Epithelial cell of esophagus (primary cell): ENCODE measurements around the gene NEIL1.
A peak's percentile ranks its signal among the peaks of the same experiment; 100 is the strongest.
"Not testable (repeated sequence)": the region's sequence is repeated elsewhere in the genome, so short reads cannot be mapped to it uniquely, and the experiment has no call there.

Source experiments
- DNase-seq: peaks from one replicate; pipeline ENCODE4 v3.0.0; 2010; ENCODE audit warnings: low read depth
- H3K4me3 ChIP-seq: 2 replicates; pipeline ENCODE4 v1.5.1; 2011; ENCODE audit warnings: mild to moderate bottlenecking, low read length, control low read depth
- TF ChIP-seq, protein P1 (sequence below): IDR thresholded peaks from 2 replicates; pipeline ENCODE4 v1.5.1; 2011; ENCODE audit warnings: low read depth, mild to moderate bottlenecking, low read length, control low read depth, inconsistent platforms; ENCODE audit not compliant: insufficient read depth; ENCODE audit errors: missing control alignments

NEIL1 gene

DNA sequence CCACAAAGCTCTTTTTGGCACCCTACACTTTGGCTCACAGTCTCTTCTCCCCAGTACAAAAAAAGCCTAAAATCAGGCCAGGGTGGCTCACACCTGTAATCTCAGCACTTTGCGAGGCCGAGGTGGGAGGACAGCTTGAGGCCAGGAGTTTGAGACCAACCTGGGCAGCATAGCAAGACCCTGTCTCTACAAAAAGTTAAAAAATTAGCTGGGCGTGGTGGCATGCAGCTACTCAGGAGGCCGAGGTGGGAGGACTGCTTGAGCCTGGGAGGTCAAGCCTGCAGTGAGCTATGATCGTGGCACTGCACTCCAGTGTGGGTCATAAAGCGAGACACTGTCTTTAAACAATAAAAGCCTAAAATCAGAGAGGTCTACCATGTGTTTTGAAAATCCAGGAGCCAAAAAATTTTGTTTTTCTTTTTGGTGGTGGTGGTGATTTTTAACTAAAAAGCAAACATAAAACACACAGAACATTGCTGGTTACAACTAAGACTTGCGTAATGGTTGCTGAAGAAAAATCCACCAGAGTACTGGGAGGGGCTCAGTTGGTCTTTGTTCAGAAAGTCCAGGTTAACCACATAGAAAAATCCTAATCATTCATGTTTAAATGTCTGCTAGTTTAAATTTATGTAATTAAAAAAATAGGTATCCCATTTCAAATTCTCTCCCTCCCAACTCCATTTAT lies 23.2 kb downstream of the NEIL1 start:
- H3K4me3 ChIP-seq = no peak overlapping the region
- TF ChIP-seq, protein P1, sequence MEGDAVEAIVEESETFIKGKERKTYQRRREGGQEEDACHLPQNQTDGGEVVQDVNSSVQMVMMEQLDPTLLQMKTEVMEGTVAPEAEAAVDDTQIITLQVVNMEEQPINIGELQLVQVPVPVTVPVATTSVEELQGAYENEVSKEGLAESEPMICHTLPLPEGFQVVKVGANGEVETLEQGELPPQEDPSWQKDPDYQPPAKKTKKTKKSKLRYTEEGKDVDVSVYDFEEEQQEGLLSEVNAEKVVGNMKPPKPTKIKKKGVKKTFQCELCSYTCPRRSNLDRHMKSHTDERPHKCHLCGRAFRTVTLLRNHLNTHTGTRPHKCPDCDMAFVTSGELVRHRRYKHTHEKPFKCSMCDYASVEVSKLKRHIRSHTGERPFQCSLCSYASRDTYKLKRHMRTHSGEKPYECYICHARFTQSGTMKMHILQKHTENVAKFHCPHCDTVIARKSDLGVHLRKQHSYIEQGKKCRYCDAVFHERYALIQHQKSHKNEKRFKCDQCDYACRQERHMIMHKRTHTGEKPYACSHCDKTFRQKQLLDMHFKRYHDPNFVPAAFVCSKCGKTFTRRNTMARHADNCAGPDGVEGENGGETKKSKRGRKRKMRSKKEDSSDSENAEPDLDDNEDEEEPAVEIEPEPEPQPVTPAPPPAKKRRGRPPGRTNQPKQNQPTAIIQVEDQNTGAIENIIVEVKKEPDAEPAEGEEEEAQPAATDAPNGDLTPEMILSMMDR = no peak
- no peak for DNase-seq

DNA sequence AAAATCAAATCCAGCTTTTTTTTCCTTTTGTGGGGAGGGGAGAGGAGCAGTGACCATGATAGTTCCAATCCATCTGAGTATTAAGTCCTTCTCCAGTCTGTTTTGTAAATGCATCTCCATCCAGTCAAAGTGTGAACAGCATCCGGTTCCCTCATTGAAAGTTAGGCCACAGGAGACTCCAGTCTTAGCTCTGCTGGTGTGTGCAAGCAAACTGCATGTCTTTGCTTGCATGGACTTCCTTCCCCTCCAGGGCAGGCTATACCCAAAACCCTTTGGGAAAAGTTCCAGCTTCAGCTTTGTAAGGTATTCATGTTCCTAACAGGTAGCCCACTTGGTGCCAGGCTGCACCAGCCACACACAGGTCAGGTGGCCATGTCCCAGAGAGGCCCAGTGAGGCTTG lies 24.6 kb downstream of the NEIL1 start:
- H3K4me3 ChIP-seq = no peak overlapping the region
- TF ChIP-seq, protein P1 = no peak
- peak; percentile 77 for DNase-seq

DNA sequence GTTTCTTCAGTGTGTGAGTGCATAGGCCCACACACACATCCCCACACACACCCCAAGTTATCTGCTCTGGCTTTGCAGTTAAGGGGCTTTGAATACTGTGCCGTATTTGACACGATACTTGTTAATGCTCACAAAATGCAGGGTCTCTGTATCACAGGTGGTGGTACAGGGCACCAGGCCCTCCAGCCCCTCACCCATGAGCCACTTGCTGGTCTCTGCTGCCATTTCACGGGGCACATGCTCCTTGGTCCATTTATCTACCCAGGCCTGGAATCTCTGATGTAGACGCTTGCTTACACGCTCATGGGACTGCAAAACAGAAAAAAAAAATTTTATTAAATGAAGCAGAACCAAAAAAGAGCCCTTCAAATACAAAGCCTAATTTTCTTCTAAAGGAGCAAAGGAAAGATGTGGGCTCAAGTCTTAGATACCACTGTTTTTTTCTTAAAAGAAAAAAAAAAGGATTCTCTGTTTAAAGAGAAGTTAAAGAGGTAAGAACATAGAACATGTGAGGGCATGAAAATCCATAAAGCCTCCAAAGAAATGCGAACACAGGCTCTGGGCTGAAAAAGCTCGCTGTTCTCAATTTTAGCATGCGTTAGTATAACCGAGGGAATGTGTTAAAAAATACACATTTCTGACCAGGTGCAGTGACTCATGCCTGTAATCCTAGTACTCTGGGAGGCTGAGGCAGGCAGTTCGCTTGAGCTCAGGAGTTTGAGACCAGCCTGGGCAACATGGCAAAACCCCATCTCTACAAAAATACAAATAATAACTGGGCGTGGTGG lies 25.3 kb downstream of the NEIL1 start:
- TF ChIP-seq, protein P1 = no peak
- peak; percentile 36 for DNase-seq
- no peak overlapping the region for H3K4me3 ChIP-seq

DNA sequence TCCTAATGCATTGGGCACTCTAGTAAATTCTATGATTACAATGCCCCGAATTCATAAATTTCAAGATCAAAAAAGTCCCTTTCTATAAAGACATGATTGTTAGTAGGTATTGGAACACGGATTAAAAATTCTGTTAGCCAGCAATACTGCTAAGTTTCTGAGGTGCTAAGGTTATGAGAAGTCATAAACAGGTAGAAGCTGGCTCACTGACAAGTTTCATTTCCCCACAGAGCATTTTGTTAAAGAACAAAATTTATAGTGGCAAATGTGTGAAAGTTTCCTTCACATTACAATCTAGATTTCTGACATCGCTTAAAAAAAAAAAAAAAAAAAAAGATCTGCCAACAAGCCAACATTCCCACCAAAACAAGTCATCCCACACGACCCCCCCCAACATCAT lies 33.9 kb downstream of the NEIL1 start:
- TF ChIP-seq, protein P1 = no peak
- DNase-seq = no peak
- no peak overlapping the region for H3K4me3 ChIP-seq

DNA sequence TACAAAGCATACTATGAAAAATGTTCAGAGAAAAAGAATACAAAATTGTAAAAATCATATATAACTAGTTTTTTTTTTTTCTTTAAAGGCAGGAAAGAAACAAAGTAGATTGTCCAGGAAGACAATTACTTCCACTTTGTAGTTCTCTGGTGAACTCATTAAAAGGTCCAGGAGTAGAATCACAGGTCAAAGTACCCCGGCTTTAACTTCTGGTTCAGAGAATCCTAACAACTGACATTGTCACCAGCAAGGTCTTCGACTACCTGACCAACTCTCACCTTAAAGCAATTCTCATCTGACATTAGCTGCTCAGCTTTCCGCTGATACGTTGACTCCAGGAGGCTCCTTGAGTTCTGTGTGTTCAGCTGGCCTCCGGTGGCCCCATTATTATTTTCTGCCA lies 37.1 kb downstream of the NEIL1 start:
- not testable (repeated sequence) for DNase-seq

DNA sequence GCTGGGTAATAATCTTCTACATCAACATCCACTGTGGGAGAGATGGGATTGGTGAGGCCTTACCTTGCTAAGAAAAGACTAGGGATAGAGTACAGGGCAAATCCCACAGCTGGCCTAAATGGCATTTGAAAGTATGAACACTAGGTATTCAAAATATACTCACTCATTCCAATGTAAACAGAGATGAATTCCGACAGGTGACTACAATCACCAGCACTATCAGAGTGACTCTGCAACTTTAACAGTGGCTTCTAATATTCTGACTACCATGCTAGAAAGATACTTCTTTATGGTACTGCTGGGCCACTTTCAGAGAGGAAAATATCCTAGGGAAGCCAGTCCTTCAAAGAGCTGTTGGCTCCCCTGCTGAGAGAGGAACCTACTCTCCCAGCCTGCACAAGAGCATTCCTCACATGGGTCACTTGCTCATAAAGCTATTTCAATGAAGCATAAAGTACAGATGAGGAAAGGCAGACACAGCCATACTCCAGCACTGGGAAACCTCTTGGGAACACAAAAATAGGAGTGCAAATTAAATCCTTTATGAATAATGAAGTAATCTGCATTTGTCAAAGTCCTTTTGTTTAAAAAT lies 43.0 kb downstream of the NEIL1 start:
- TF ChIP-seq, protein P1 = no peak
- no peak overlapping the region for H3K4me3 ChIP-seq
- no peak for DNase-seq

More for the DNA sequence above, 37.1 kb downstream of the NEIL1 start:
- not testable (repeated sequence) for H3K4me3 ChIP-seq

DNA sequence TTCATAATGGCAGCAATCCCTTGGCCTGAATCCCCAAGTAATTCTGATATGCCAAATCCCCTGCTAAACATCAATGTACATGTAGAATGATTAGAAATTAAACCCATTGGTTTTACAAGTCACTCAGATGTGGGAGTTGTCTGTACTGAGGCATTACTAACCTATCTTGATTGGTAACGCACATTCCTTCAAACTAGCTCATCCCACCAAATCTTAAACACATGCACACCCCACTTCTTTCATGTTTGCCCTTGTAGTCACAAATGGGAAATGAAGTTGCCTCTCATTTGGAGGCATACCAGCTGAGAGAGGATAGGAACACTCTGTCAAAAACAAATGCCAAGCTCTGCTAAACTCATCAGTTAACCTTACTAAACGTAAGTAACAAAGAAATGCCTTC lies 50.7 kb downstream of the NEIL1 start:
- TF ChIP-seq, protein P1 = no peak
- no peak overlapping the region for H3K4me3 ChIP-seq
- DNase-seq = no peak
